KOPT-K1 (cell line): ENCODE measurements around the gene KRTDAP.
"Not testable (repeated sequence)": the region's sequence is repeated elsewhere in the genome, so short reads cannot be mapped to it uniquely, and the experiment has no call there.

Experiments used
- H3K27ac ChIP-seq: fragments of 200-600 bp; sonication (generic); 2 replicates; pipeline ENCODE4 v1.5.1; 2016; ENCODE audit warnings: antibody characterized with exemption, mild to moderate bottlenecking, low read depth, low read length; ENCODE audit not compliant: poor library complexity, severe bottlenecking
- H3K36me3 ChIP-seq: fragments of 200-600 bp; sonication (generic); 2 replicates; pipeline ENCODE4 v1.5.1; 2017; ENCODE audit warnings: antibody characterized with exemption, mild to moderate bottlenecking, low read length, moderate library complexity; ENCODE audit not compliant: insufficient read depth
- H3K9me3 ChIP-seq: fragments of 200-600 bp; sonication (generic); 2 replicates; pipeline ENCODE4 v1.5.1; 2017; ENCODE audit warnings: antibody characterized with exemption, low read length, mild to moderate bottlenecking; ENCODE audit not compliant: insufficient read depth, poor library complexity, severe bottlenecking

The KRTDAP gene

DNA sequence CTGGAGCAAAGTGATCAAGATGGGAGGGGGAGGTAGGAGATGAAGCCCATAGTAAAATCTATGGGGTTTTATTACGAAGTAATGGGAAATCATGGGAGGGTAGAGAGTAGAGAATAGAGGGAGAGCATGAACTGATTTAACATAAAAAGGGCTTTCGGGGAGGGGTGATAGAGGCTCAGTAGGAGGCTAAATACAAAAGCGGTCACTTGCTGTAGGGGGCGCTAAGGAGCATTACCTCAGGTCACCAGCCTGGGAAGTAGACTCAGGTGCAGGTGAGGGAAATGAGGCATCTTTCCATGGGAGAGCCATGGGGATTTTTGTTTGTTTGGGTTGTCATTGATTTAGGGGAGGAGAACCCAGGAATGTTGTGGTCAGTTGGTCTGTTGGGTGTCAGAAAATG lies 14.1 kb downstream of the KRTDAP start:
- H3K27ac ChIP-seq: no peak overlapping the region
- no peaks in the 10 kb centered on the region for H3K36me3 ChIP-seq
- H3K9me3 ChIP-seq: no peaks in the 10 kb centered on the region

DNA sequence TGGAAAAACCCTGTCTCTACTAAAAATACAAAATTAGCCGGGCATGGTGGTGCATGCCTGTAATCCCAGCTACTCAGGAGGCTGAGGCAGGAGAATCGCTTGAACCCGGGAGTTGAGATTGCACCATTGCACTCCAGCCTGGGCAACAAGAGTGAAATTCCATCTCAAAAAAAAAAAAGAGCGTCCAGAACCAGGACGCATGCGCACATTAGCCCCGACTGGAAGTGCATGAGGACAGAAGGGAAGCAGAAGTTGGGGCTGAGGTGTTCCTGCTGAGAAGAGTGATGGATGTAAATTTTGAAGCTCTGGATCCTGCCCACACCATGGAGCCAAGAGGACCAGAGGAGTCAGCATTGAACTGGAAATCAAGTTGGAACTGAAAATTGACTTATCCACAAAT lies 15.7 kb downstream of the KRTDAP start:
- H3K27ac ChIP-seq, H3K9me3 ChIP-seq, H3K36me3 ChIP-seq: not testable (repeated sequence)

DNA sequence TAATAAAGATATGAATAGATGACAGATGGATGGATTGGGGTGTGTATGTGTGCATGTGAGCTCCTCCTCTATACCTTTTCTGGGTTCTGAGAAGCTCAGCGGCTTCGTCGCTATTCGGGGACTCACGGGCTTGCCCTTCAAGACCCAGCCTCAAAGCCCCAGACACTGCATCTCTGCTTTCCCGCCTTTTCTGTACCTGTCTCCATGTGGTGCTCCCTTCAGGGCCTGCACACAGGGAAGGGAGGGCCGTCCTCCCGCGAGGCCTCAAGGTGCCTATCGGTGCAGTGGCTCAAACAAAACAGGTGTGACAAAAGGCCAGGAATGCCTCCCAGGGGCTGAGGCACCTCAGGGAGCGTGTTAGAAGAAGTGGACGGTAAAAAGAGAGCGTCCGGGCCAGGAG lies 16.2 kb downstream of the KRTDAP start:
- H3K9me3 ChIP-seq: no peaks in the 10 kb centered on the region
- H3K36me3 ChIP-seq: no peaks in the 10 kb centered on the region
- H3K27ac ChIP-seq: no peak overlapping the region

DNA sequence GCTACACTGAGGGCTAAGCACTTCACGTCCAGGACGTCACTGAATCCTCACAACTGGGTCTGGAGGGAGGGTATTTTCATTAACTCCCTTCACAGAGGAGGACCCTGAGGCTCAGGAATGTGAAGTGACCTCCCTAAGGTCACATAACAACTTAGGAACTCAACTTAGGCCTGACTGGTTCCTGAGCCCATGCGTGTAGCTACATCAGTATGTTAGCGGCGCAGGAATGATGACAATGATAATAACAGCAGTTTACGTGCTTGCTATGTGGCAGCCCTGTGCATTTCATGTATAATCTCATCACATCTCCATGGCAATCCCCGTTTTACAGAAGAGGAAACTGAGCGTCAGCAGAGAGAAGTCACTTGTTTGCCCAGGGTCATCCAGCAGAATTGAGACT lies 18.3 kb downstream of the KRTDAP start:
- Histone ChIP-seq H3K27ac (no peak overlapping the region), H3K36me3 (no peaks in the 10 kb centered on the region)

DNA sequence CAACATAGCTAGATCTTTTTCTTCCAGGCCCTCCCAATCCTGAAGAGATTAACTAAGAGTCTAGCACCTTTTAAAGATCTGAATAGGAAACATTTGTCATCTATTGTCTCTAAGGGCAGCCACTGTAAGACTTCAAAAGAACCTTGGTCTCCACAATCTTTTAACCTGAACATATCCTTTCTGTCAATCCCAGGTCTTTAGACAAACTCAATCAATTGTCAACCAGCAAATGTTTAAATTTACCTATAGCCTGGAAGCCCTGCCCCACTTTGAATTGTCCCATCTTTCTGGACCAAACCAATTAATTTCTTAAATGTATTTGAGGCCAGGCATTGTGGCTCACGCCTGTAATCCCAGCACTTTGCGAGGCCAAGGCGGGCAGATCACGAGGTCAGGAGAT lies 19.2 kb downstream of the KRTDAP start:
- not testable (repeated sequence) for H3K27ac ChIP-seq, H3K9me3 ChIP-seq

More for the DNA sequence above, 18.3 kb downstream of the KRTDAP start:
- H3K9me3 ChIP-seq: no peaks in the 10 kb centered on the region

DNA sequence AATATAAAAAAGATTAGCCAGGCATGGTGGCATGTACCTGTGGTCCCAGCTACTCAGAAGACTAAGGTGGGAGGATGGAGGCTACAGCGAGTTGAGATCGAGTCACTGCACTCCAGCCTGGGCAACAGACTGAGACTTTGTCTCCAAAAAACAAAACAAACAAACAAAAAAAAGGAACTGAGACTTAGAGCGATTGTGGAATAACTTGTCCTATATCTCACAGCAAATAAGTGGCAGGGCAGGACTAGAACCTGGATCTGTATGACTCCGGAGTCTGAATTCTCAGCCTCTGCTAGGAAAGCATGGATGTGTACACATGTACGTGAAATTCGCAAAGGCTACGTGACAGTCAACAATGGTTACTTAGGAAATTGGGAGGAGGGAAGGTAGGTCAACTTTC lies 20.1 kb downstream of the KRTDAP start:
- Histone ChIP-seq H3K9me3 (no peaks in the 10 kb centered on the region), H3K27ac (no peak overlapping the region), H3K36me3 (no peaks in the 10 kb centered on the region)

More for the DNA sequence above, 19.2 kb downstream of the KRTDAP start:
- not testable (repeated sequence) for H3K36me3 ChIP-seq

DNA sequence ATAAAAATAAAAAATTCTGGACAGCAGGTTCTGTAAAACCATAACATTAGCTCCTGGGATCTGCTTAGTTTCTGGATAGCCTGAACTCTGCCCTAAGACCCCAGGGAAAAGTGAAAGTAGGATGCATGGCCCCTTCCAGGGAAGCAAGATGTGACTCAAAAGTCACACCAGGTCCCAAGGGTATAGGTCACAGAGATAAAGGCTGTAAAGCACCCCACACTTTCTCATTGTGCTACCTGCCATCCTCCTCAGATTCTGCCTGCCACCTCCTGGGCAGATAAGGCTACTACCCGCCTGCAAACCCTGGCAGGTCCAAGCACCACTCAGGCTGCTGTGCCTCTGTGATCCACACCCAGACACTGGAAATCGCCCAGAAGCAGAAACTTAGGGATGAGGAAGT lies 21.6 kb downstream of the KRTDAP start:
- Histone ChIP-seq H3K9me3 (no peaks in the 10 kb centered on the region), H3K36me3 (no peaks in the 10 kb centered on the region), H3K27ac (no peak overlapping the region)

DNA sequence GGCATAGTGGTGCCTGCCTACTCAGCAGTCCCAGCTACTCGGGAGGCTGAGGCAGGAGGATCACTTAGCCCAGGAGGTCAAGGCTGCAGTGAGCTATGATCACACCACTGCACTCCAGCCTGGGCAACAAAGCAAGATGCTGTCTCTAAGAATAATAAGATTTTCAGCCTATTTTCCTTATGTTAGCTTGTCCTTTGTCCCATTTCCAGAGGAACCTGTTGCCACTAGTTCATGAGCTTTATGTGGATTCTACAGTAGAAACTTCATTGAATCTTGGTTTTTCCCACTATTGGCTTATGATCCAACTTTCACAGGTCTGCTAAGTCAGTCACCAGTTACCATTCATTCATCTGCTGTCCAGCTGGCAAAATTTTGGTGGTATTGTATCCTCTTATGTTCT lies 24.0 kb downstream of the KRTDAP start:
- no peaks in the 10 kb centered on the region for H3K36me3 ChIP-seq
- H3K9me3 ChIP-seq: no peaks in the 10 kb centered on the region
- no peak overlapping the region for H3K27ac ChIP-seq

DNA sequence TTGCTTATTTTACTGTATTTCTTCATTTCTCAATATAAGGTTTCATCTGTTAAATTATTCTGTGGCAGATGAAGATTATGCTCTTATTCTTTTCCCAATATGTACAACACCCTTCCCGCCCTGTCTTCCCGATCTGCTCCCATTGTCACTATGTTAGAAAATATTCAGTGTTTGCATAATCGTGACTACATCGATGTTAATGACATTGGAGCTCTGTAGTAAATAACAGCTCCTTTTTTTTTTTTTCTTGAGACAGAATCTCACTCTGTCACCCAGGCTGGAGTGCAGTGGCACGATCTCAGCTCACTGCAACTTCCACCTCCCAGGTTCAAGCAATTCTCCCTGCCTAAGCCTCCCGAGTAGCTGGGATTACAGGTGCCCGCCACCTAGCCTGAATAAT lies 27.3 kb downstream of the KRTDAP start:
- not testable (repeated sequence) for H3K36me3 ChIP-seq, H3K9me3 ChIP-seq
- H3K27ac ChIP-seq: peak overlapping the region; percentile 80

DNA sequence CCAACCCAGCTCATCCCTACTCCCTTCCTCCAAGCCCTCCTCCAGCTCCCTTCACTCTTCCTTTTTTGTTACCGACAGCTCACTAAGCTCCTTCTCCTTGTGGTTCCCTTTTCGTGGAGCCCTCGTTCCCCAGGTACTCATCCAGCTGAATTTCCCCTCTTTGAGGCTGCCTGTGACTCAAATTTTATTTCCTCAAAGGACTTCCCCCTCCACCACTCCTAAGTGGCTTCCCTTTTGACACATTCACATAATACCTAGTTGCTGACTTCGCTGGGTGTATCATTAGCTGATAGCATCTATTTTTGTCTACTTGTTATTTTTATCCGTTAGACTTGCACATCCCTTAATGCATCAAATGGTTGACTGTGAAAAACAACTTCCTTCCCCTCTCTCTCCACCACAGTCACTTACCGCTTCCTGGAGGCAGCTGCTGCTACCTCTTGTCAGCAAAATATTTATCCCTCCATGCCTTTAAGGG lies 27.7 kb downstream of the KRTDAP start:
- Histone ChIP-seq H3K27ac (peak overlapping the region; percentile 80), H3K36me3 (no peaks in the 10 kb centered on the region), H3K9me3 (no peaks in the 10 kb centered on the region)

DNA sequence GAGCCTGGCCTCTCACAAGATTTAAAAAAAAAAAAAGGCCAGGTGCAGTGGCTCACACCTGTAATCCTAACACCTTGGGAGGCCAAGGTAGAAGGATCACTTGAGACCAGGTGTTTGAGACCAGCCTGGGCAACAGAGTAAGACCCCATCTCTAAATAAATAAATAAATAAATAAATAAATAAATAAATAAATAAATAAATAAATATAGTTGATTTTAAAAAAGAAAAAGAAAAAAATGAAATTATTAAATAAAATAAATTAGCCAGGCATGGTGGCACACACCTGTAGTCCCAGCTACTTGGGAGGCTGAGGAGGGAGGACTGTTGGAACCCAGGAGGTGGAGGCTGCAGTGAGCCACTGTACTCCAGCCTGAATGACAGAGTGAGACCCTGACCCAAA lies 28.5 kb downstream of the KRTDAP start:
- H3K9me3 ChIP-seq, H3K36me3 ChIP-seq: not testable (repeated sequence)
- H3K27ac ChIP-seq: peak overlapping the region; percentile 80

DNA sequence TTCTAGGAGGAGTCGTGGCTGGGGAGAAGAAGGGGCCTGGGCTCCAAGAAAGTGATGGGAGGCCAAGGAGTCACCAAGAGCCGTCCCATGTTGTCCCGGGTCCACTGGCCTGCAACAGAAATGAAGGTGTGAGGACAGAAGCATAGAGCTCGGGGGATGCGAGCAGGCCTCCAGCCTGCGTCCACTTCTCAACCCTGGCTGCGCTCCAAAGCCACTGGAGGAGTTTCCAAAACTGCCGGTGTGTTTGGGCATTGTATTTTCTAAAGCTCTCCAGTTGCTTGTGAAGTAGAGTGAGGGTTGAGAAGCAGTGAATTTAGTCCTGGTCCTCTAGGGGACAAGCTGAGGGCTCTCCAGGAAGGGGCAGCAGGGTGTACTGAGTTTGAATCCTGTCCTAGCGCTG lies 29.2 kb downstream of the KRTDAP start:
- Histone ChIP-seq H3K9me3 (no peaks in the 10 kb centered on the region), H3K36me3 (no peaks in the 10 kb centered on the region), H3K27ac (peak overlapping the region; percentile 29)

DNA sequence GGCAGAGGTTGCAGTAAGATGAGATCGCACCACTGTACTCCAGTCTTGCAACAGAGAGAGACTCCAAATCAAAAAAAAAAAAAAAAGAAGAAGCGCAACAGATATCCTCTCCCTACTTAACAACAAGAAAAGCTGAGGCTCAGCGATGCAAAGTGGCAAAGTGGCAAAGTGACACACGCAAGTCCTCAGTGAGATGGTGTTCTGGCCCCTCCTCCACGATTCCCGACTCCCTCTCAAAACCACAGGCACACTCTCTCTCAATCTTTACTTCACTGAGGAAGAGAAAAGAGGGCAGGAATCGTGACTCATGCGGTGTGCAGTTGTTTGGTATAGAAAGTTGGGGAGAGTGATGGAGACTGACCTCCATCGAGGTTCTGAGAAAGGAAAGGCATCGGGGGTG lies 29.7 kb downstream of the KRTDAP start:
- H3K9me3 ChIP-seq: no peaks in the 10 kb centered on the region
- peak overlapping the region; percentile 29 for H3K27ac ChIP-seq

DNA sequence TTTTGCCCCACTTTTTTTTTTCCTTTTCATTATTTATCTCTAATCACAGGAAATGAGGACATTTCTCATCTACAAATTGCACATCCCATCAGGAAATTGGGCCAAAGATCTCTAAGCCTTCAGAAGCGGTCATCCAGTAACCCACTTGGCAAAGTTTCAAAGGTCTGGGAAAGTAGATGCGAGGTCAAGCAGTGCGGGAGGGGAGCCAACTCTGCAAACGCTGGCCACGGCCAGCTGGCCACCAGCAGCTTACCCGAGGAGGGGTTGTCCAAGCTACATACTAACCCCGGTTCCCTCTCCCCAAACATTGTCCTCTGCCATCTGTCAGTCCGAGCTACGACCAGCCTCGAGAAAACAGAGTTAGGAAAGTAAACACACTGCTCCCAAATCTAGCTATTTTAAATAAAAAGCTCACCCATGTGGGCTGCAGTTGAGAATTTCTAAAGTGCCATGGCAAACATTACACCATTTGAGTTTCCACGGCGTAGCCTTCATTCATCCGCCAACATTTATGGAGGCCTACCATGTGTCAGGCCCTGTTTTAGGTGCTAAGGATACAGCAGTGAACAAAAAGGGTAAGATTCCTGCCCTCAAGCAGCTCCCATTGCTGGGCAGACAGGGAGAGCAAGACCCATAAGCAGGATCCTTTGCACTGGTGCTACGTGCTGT lies 30.7 kb downstream of the KRTDAP start:
- no peaks in the 10 kb centered on the region for H3K36me3 ChIP-seq
- H3K27ac ChIP-seq: no peak overlapping the region
- no peaks in the 10 kb centered on the region for H3K9me3 ChIP-seq

More for the DNA sequence above, 29.7 kb downstream of the KRTDAP start:
- no peaks in the 10 kb centered on the region for H3K36me3 ChIP-seq

DNA sequence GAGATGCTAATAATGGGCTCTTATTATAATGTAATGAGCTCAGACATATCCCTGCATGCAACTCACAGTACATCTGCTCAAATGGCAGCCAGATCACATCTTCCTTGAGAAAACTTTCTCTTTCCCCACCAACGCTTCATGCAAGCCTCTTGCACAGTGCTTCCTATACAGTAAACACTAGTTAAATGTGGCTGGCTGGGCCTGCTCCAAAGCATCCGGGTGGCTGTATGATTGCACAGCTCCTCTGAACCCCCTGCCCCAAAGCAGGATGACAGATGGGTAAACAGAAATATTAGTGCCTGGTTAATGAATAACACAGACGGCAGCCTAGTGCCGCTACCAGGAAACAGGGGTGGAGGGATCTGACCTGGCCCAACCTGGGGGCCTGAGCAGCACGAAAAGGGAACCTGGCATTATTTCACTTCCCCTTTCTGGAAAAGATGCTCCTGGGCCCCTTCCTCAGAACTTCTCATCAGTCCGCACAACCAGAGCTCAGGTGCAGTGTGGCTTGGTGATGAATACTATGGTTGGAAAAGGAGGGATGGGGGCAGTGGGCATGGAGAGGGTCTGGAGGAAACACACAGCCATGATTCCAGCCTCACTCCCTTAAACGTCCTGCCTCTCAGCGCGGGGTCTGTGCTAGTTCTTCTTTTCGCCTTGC lies 31.4 kb downstream of the KRTDAP start:
- no peak overlapping the region for H3K27ac ChIP-seq
- no peaks in the 10 kb centered on the region for H3K9me3 ChIP-seq
- H3K36me3 ChIP-seq: no peaks in the 10 kb centered on the region

DNA sequence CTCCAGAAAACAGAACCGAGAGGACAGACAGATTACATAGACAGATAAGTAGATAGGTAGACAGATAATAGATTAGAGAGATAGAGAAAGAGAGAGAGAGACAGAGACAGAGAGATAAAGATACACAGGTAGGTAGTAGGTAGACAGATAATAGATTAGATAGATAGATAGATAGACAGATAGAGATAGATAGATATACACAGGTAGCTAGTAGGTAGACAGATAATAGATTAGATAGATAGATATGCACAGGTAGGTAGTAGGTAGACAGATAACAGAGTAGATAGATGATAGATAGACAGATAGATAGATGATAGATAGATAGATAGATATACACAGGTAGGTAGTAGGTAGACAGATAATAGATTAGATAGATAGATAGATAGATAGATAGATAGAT lies 32.1 kb downstream of the KRTDAP start:
- Histone ChIP-seq H3K36me3 (no peaks in the 10 kb centered on the region), H3K27ac (no peak overlapping the region), H3K9me3 (no peaks in the 10 kb centered on the region)
